Keratinocyte (primary cell): ENCODE measurements around the gene ARPC1B.

Source experiments
- CTCF ChIP-seq, 3 experiments: IDR thresholded peaks in 1 of 3; conservative IDR thresholded peaks in 1 of 3; optimal IDR thresholded peaks in 1 of 3; 2 replicates in 2 of 3; 3 replicates in 1 of 3; pipeline versions ENCODE3 to v1.5.1; 2011; ENCODE audit warnings: low read length in 3 of 3, mild to moderate bottlenecking in 3 of 3, moderate library complexity in 2 of 3, control low read depth in 1 of 3, inconsistent platforms in 1 of 3; ENCODE audit not compliant: insufficient read depth in 2 of 3; ENCODE audit errors: extremely low read depth in 1 of 3
- EZH2 ChIP-seq: IDR thresholded peaks from one replicate; pipeline ENCODE4 v1.6.1; 2012; ENCODE audit warnings: inconsistent platforms, mild to moderate bottlenecking, low read length, moderate library complexity

- peak in 1 of 3 experiments; percentile 23 for TF ChIP-seq CTCF (optimal IDR thresholded peaks at IDR 0.05 in 1 of 3, IDR thresholded peaks at IDR 0.05 in 1 of 3, conservative IDR thresholded peaks at IDR 0.05 in 1 of 3; ENCODE audit: extremely low read depth in 1 of 3, insufficient read depth in 2 of 3, low read length in 3 of 3)
- no peak for TF ChIP-seq EZH2
Observed at GRCh38 chr7:99325592-99326407, 48.7 kb upstream of the ARPC1B start, which contains the start of gene ARPC1A.
